ENCODE data around the gene NR3C2. TPM values are rescaled to one million over a fixed set of nuclear protein-coding genes. Genes with fewer than 3 reads are reported as not detected.

Gene NR3C2
- total and polyA plus RNA-seq, 8 donors = 2.0 to 36.4 (median 16.9) TPM

DNA sequence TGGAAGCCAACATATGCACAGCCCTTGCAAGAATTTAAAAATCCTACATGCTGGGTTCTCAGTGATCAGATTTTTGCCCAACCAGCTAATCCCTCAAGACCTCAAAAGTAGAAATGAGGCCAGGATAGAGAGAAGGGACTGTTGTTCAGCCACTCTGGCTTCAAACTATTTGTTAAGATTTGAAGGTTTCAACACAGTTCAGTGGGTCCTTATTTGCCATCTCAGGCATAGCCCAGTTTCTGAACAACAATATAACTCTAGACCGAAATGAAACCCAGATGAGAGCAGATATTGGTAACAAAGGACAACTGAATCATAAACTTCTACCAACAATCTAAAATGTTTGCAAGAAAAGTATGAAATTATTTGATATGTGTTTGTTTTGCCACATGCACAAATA, 237.3 kb downstream of the NR3C2 start:
- H3K4me3 ChIP-seq = no peak overlapping the region
- H3K27ac ChIP-seq = no peak overlapping the region
- H3K4me1 ChIP-seq = peaks cover 0 to 27% (median 17%) of the 10 kb centered on the region in 4 donors
- TF ChIP-seq EP300 (IDR thresholded peaks at IDR 0.05) (no peak), POLR2AphosphoS5 (IDR thresholded peaks at IDR 0.05) (no peak), POLR2A (IDR thresholded peaks at IDR 0.05) (no peak)
- TF ChIP-seq, protein P1, sequence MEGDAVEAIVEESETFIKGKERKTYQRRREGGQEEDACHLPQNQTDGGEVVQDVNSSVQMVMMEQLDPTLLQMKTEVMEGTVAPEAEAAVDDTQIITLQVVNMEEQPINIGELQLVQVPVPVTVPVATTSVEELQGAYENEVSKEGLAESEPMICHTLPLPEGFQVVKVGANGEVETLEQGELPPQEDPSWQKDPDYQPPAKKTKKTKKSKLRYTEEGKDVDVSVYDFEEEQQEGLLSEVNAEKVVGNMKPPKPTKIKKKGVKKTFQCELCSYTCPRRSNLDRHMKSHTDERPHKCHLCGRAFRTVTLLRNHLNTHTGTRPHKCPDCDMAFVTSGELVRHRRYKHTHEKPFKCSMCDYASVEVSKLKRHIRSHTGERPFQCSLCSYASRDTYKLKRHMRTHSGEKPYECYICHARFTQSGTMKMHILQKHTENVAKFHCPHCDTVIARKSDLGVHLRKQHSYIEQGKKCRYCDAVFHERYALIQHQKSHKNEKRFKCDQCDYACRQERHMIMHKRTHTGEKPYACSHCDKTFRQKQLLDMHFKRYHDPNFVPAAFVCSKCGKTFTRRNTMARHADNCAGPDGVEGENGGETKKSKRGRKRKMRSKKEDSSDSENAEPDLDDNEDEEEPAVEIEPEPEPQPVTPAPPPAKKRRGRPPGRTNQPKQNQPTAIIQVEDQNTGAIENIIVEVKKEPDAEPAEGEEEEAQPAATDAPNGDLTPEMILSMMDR (IDR thresholded peaks at IDR 0.05) = no peak
- intact Hi-C loops (cut with DNase I; ENCODE audit: low total_unique reads) = no loop called here
- no peaks in the 10 kb centered on the region for H3K27me3 ChIP-seq
- H3K36me3 ChIP-seq = no peaks in the 10 kb centered on the region
- no peak for DNase-seq
- no peaks in the 10 kb centered on the region for H3K9me3 ChIP-seq
- 93 to 100% (median 94%) methylated on average over 1 of the region's 1 CpG for WGBS, 5 donors

DNA sequence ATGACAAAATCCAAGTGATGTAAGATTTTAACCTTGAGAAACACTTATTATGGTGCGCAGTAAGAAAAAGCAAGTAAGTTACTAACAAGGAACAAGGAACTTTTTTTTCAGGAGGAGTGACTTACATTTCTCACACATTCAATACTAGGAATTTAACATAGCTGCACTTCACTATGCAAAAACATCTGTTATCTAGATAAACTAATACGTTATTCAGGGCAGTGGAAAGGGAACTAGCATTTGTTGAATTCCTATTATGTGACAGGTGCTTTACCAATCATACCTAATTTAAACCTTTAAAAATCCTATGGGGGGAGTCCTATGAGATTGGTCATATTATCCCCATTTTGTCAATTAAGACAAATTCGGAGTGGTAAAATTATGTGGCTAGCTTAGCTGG, 238.0 kb downstream of the NR3C2 start:
- Histone ChIP-seq H3K27me3 (no peaks in the 10 kb centered on the region), H3K4me1 (peaks cover 0 to 27% (median 17%) of the 10 kb centered on the region in 4 donors), H3K9me3 (no peaks in the 10 kb centered on the region), H3K36me3 (no peaks in the 10 kb centered on the region), H3K27ac (peak overlapping the region in 1 of 5 donors; percentile 55), H3K4me3 (no peak overlapping the region)
- DNase-seq = no peak
- 72 to 79% (median 73%) methylated on average over 3 of the region's 3 CpGs for WGBS, 5 donors
- intact Hi-C loops (cut with DNase I; ENCODE audit: low total_unique reads) = no loop called here
- no peak for TF ChIP-seq EP300 (IDR thresholded peaks at IDR 0.05)
- no peak for TF ChIP-seq POLR2AphosphoS5 (IDR thresholded peaks at IDR 0.05)
- TF ChIP-seq, protein P1 (IDR thresholded peaks at IDR 0.05) = no peak
- TF ChIP-seq POLR2A (IDR thresholded peaks at IDR 0.05) = no peak

DNA sequence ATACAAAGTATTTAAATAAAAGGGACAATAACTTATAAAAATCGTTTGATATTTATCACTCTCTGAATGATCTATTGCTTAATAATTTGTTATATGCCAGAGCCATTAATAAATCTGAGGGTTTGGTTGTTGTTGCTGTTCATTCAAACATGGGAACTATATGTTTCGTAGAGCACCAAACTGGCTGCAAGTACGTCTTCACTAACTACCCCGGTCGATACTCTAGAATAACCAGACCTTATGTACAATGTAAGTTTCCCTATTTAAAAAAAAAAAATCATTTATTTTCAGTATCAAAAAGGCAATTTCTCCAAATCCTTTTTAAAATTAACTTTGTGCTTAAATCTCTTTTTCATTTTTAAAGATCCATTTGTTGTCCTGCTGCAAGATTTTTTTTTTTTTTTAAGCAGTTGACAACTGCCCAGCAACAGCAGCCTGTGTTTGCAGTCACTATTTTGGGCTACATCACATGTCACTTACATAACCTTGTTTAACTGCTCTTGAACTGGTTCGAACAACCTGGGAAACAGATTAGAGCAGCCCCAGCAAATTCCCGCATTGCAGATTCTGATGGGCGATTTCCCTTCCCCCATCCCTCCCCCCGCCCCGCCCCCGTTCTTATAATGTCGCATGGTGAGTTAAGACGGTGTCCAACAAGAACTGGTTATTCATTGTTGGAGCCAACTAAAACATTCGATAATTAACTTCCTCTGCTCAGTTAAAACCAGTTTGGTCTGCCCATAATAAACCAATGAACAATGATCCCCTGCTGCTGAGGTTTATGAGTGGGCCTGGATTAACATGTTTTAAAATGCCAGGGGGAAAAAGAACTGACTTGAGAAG, 238.9 kb downstream of the NR3C2 start:
- TF ChIP-seq POLR2A (IDR thresholded peaks at IDR 0.05) = no peak
- TF ChIP-seq EP300 (IDR thresholded peaks at IDR 0.05) = no peak
- TF ChIP-seq POLR2AphosphoS5 (IDR thresholded peaks at IDR 0.05) = peak in 1 of 3 donors; percentile 36
- Histone ChIP-seq H3K9me3 (no peaks in the 10 kb centered on the region), H3K27ac (peak overlapping the region in 2 of 5 donors; percentile 4 to 55), H3K36me3 (no peaks in the 10 kb centered on the region), H3K27me3 (no peaks in the 10 kb centered on the region), H3K4me3 (no peak overlapping the region), H3K4me1 (peaks cover 0 to 27% (median 17%) of the 10 kb centered on the region in 4 donors)
- DNase-seq = peak; percentile 48 to 70
- intact Hi-C loops (cut with DNase I; ENCODE audit: low total_unique reads) = no loop called here
- 35 to 45% (median 38%) methylated on average over 14 of the region's 14 CpGs for WGBS, 5 donors

DNA sequence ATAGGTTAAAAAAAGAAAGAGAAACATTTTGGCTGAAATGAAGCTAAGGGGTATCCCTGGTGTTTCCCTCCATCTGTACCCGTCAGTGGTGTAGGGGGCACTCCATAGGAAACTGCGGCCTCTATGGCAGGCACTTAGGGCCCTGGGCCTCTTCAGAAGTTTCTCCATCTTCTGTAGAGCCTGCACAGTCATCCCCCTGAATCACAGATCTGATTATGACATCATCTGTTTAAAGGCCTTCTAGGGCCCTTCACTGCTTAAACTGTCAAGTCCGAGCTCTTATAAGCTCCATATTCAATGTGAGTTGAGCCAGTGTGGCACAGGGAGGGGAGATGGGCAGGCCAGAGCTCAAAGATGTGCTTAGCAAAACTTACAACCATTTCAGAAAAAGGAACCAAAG, 241.3 kb downstream of the NR3C2 start:
- Histone ChIP-seq H3K27ac (no peak overlapping the region), H3K27me3 (no peaks in the 10 kb centered on the region), H3K4me1 (peaks cover 0 to 27% (median 17%) of the 10 kb centered on the region in 4 donors), H3K36me3 (no peaks in the 10 kb centered on the region), H3K9me3 (no peaks in the 10 kb centered on the region), H3K4me3 (no peak overlapping the region)
- intact Hi-C loops (cut with DNase I; ENCODE audit: low total_unique reads) = no loop called here
- no peak for TF ChIP-seq POLR2AphosphoS5 (IDR thresholded peaks at IDR 0.05)
- WGBS, 5 donors = 87 to 95% (median 94%) methylated on average over 3 of the region's 3 CpGs
- no peak for DNase-seq

DNA sequence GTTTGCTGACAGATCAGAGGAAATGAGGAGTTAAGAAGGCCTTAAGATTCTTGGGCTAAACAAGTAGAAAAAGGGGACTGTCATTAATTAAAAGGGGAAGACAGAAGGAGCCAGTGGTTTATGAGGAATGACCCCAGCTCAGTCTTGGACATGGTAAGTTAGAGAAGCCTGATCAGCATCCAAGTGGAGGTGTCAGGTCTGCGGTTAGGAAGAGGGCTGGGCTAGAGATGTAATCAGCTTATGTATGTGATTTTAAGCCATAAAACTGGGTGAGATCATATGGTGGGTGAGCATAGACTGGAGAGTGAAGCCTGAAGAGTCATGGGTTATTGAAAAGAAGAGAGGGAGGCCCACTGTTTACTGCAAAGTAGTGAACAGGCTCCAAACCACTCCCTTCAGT, 246.1 kb downstream of the NR3C2 start:
- Histone ChIP-seq H3K9me3 (no peaks in the 10 kb centered on the region), H3K27me3 (no peaks in the 10 kb centered on the region), H3K4me3 (no peak overlapping the region), H3K27ac (no peak overlapping the region), H3K4me1 (no peaks in the 10 kb centered on the region), H3K36me3 (peaks cover 0 to 29% (median 24%) of the 10 kb centered on the region in 4 donors)
- TF ChIP-seq, protein P1 (IDR thresholded peaks at IDR 0.05) = no peak
- TF ChIP-seq POLR2AphosphoS5 (IDR thresholded peaks at IDR 0.05) (no peak), EP300 (IDR thresholded peaks at IDR 0.05) (no peak), POLR2A (IDR thresholded peaks at IDR 0.05) (no peak)
- intact Hi-C loops (cut with DNase I; ENCODE audit: low total_unique reads) = no loop called here
- DNase-seq = no peak
- 82 to 100% (median 96%) methylated on average over 1 of the region's 1 CpG for WGBS, 5 donors

Measured in stomach (tissue), 9 donors.